PC-9 (cell line): Measurements from ENCODE around the gene CCDC60.

Experiments
- CTCF ChIP-seq: fragments of 200-600 bp; sonication (generic); conservative IDR thresholded peaks from 2 replicates; pipeline ENCODE4 v1.6.1; 2017; ENCODE audit warnings: mixed run types, antibody characterized with exemption, mild to moderate bottlenecking, moderate library complexity
- EZH2 ChIP-seq: fragments of 200-600 bp; sonication (generic); IDR thresholded peaks from 2 replicates; pipeline ENCODE4 v1.8.0; 2017; ENCODE audit warnings: antibody characterized with exemption, low read depth

DNA sequence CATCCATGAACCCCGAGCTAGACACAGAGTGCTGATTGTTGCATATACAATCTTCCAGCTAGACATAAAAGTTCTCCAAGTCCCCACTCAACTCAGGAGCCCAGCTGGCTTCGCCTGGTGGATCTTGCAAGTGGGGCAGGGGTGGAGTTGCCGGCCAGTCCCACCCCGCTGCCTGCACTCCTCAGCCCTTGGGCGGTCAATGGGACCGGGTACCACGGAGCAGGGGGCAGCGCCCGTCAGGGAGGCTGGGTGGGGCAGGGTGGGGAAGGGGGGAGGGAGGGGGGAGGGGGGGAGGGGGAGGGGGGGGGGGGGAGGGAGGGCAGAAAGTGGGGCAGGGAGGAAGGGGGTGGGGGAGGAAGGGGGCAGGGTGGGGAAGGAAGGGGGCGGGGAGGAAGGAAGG lies 63.0 kb downstream of the CCDC60 start:
- no peak for TF ChIP-seq CTCF
- TF ChIP-seq EZH2: no peak
